Stimulated activated CD4-positive, alpha-beta T cell treated with anti-CD3 and anti-CD28 coated beads, Interleukin-4, amount 100 ng/mL, for 1 hour (primary cell): ENCODE results near the gene TRIM29.
A peak's percentile ranks its signal among the peaks of the same experiment; 100 is the strongest.
"Not testable (repeated sequence)": the region's sequence is repeated elsewhere in the genome, so short reads cannot be mapped to it uniquely, and the experiment has no call there.

Experiments used
- DNase-seq: peaks from one replicate; pipeline ENCODE4 v3.0.0-alpha.2; 2020

TRIM29 gene

DNA sequence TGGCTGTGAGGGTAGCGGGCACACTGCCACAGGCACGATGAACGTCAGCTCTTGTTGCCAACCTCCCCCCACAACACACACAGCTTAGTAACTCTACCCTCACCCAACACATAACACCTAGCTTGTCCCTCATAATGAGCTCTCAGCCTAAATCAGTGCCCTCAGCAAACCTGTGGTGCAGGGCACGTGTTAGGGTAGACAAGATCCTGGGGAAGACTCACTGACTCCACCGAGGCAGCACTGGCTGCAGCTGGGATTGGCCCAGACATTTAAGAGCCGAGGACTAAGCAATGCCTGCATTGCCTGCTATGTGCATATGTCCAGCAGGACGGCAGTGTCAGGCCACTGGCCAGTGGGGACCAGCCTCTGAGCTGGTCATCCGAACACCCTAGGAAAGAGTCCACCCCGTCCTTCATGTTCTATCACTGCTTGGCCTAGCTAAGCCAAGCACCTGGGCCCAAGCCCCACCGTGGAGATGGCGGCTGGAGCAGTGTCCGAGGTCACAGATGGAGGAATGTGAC is 32.9 kb upstream of the TRIM29 start:
- DNase-seq: no peak

GRCh38 chr11:120169981-120170698 is 32.2 kb upstream of the TRIM29 start:
- DNase-seq: no peak

DNA sequence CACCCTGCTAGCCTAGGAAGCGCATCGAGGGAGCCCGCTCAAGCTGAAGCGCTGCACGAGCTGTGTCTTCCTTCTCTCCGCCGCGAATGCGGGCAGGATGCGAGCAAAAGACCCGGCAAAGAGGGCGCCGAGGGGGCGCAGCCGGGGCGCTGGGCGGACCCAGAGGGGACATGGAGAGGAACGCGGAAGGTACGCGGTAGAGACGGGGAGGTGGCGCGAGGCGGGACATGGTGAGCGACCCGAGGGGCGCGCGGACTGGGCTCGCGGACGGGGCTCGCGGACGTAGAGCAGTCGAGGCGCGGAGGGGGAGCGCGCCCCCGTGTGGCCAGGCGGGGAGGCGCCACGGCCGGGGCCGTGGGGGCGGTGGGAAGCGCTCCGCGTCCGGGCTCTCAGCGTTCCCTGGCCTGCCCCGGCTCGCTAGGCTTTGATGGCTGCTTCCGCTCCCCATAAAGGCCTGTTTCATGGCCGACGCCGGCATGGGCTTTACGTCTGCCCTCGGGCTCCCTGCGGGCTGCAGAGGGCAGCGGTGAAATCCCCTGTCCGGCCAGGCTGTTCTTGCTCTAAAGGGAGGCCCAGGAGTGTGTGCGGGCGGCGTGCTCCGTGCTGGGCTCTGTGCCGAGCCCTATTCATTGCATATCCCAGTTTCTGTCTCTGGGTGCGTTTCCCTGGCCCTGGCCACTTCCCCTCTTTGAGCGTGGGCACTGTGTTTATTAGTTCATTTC is 31.2 kb upstream of the TRIM29 start:
- DNase-seq: peak; percentile 63

DNA sequence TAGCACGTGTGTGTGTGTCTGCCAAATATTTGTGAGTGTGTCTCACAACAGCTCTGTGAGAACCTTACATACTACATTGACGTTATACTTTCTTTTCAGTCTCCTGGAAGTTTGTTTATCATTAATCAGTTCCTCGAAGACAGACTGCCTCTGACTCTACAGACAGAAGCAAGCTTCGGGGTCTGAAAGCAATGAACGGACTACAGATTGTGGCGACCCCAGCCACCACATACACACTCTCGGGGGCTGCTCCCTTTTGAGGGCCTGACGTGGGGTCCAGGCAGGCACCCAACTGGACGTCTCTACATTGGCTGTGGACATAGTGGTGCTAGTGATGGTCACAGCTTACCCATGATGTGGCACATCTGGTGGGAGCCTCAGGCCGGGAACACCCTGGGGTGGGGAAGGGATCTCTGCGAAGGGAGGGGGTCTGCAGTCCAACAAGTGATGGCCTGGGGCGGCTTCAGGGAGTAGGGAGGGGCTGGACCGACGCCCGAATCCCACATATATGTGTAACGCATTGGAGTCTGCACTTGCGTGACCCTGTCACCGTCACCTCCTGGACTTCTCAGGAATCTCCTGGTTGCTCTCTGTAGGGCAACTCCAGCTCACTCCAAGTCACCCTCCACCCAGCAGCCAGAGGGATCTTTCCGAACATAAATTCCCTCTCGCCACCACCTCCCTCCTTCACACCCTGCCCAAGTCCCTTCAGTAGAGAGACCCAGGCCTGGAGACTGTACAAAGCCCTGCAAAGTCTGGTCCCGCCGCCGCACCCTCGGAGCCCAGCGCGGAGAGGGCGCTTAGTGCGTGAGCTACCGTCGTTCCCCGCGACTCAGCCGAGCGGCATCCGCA is 30.4 kb upstream of the TRIM29 start:
- no peak for DNase-seq

DNA sequence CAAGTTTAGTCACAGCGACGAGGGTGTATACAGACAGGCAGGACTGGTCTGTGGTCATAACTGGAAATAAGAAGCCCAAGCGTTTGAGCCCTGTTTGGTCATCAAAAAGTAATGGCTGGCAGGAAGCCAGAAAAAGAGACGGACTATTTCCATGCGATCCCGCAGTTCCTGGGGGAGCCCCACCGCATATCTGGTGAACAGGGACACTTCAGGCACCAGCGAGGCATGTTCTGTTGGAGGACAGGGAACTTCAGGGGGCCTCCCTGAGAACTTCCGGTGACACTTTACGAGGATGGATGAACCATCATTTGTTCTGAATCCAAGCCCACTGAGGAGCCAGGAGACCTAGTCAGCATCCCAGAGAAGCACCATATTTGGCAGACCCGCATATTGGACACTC is 29.7 kb upstream of the TRIM29 start:
- DNase-seq: no peak

DNA sequence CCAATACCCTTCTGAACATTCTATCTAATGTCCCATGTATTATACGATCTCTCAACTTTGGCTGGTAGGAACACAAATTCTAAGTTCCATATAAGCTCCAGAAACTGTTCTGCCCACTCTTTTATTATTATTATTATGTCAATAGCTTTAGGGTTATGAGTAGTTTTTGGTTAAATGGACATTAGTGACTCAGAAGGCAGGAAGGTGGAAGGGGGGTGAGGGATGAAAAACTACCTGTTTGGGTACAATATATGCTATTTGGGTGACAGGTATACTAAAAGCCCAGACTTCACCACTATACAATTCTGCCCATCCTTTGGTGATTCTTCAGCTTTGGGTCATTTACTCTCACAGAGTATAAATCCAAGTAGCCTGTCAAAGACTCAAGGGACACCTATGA is 22.5 kb upstream of the TRIM29 start:
- no peak for DNase-seq

DNA sequence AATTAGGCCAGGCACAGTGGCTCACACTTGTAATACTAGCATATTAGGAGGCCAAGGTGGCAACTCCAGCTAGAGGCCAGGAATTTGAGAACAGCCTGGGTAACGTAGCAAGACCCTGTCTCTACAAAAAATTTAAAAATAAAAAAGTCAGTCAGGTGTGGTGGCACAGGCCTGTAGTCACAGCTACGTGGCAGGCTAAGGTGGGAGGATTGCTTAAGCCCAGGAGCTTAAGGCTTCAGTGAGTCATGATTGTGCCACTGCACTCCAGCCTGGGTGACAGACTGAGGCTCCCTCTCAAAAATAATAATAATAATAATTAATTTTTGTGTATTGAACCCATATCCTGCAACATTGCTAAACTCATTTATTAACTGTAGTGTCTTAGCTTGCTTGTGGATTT is 15.3 kb upstream of the TRIM29 start:
- no peak for DNase-seq

DNA sequence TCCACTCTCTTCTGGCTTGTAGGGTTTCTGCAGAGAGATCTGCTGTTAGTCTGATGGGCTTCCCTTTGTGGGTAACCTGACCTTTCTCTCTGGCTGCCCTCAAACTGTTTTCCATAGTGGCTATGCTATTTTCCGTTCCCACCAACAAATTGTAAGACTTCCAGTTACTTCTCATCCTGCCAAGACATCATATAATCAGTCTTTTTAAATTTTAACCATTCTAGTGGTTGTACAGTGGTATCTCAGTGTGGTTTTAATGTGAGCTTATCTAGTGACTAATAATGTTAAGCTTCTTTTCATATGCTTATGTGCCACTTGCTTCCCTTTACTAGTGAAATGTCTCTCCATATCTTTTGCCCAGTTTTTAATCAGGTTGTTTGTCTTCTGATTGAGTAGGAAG is 13.6 kb upstream of the TRIM29 start:
- DNase-seq: no peak

DNA sequence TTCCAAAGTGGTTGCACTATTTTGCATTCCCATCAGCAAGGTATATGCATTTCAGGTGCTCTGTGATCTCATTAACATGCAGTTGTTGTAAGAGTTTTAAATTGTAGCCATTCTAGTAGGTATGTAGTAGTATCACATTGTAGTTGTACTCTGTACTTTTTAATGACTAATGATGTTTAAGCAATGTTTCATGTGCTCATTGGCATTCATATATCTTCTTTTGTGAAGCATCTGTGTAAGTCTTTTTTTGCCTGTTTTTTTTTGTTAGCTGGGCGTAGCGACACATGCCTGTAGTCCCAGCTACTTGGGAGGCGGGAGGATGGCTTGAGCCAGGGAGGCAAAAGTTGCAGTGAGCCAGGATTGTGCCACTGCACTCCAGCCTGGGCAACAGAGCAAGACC is 11.3 kb upstream of the TRIM29 start:
- no peak for DNase-seq

GRCh38 chr11:120147950-120148270 is 10.0 kb upstream of the TRIM29 start:
- DNase-seq: no peak

DNA sequence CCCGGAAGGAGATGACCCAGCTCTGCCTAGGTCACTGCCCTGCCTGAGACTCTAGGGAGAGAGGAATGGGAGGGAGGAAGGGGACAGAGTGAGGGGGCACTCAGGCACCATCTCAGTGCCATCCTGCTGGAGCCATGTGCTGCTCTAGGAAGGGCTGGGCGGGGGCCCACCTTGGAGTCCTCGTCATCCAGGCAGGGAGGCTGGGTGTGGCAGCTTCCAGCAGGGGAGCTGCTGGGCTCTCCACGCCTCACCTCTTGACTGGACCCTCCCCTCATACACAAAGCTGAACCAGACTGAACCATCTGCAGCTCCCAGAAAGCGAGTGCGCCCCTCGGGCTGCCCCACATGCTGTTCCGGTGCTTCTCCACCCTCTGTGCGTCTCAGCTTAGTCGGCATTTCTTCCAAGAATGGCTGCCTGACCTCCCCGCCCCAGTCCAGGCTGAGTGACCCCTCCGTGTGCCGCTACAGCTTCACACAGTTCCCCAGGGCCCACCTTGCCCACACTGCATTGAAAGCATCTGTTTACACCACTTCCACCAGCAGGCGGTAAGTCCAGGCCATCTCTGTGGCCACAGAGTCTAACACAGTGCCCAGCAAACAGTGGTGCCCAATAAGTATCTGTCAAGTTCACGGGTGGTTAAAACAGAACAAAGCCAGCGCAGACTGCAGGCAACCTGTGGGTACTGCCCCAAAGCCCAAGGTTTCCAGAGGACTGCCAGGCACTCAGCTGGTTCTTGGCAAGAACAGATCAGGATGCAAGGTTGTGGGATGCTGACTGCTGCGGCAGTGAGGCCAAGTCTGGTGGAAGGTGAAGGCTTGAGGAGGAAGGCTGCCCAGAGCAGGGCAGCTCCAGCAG is 9.4 kb upstream of the TRIM29 start:
- no peak for DNase-seq

DNA sequence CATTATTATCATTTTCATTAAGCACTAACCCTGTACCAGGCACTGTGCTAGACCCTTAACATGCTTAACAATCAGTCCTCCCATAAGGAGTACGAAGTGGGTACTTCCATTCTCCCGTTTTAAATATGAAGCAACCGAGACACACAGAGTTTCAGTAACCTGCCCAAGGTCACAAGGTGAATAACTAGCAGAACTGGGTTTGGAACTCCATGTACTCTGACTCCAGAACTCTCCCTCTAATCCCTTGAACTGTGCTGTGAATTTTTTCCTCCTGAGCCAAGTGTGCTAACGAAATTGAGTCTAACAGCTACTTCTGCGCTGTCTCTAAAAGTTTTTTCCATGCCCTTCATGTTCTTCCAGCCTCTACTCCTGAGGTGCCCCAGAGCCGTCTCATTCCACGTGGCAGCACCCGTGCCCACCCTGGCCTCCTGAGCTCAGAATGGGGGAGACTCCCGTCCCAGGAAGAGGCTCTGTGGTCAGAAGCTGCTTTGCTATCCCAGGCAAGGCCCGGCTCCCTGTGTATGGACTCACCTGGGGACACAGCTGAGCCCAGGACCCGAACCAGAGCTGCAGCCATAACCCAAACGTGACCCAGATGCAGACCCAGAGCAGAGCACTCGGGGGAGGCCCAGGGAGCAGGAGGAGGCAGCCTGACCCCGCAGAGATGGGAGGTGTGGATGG is 8.6 kb upstream of the TRIM29 start:
- DNase-seq: no peak

- no peak for DNase-seq
Observed at GRCh38 chr11:120144501-120144900, 6.6 kb upstream of the TRIM29 start.

DNA sequence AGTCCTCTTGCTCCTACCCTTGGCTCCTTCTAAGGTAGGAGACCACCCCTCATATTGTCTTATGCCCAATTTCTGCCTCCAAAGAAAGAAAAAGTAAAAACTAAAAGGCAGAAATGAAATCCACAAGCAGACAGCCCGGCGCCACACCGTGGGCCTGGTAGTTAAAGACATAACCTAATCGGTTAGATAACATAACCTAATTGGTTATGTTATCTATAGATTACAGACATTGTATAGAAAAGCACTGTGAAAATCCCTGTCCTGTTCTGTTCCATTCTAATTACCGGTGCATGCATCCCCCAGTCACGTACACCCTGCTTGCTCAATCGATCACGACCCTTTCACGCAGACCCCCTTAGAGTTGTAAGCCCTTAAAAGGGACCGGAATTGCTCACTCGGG is 5.6 kb upstream of the TRIM29 start:
- DNase-seq: not testable (repeated sequence)

DNA sequence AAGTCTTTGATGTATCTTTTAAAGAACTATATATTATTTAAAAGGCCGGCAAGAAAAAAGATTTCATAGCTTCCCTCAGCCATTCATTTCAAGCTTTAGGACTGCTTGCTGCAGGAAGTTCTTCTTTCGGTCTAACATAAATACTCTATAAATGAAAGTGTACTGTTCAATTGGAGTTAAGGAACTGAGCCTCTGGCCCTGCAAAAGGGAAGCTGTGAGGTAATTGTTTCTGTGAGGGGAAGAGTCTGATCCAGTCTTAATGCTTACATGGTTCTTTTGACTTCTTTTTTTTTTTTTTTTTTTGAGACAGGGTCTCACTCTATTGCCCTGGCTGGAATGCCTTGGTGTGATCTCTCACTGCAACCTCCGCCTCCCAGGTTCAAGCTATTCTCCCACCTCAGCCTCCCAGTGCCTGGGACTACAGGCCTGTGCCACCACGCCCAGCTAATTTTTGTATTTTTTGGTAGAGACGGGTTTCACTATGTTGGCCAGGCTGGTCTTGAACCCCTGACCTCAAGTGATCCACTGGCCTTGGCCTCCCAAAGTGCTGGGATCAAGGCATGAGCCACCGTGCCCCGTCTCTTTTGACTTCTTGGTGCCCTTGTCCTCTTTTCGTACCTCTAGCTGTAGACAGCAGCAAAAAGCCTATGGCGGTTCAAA is 4.7 kb upstream of the TRIM29 start:
- no peak for DNase-seq

- no peak for DNase-seq
Observed at GRCh38 chr11:120141768-120142423, 4.0 kb upstream of the TRIM29 start.

DNA sequence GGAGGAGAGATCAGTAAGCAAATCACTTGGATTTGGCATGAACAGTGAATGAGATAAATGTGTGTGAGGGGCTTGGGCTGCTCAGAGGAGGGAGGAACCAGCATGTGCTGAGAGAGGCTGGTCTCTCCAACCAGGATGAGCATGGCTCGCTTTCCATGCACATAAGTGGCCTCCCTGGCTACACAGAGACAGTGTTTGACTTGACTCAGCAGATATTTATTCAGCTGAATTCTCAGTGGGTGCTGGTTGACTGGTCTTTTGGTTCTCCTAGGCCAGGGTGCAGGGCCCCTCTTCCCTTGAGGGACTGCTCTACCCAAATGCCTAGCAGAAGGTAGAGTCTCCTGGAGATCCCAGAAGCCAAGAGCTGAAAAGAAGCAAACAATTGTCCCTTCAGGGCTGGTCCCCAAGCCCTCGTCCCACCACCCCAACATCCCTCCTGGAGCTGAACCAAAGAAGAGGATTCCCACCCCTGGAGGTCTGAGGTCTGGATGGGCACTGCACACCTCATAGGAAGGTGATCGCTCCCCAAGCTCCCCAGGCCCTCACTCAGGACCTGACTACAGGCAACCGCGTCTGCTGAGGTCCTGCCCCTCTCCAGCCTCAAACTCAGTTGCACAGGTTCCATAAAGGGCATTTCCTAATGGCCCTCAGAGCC is 3.3 kb upstream of the TRIM29 start:
- no peak for DNase-seq

- DNase-seq: no peak
Observed at GRCh38 chr11:120139316-120140069, 1.6 kb upstream of the TRIM29 start.

DNA sequence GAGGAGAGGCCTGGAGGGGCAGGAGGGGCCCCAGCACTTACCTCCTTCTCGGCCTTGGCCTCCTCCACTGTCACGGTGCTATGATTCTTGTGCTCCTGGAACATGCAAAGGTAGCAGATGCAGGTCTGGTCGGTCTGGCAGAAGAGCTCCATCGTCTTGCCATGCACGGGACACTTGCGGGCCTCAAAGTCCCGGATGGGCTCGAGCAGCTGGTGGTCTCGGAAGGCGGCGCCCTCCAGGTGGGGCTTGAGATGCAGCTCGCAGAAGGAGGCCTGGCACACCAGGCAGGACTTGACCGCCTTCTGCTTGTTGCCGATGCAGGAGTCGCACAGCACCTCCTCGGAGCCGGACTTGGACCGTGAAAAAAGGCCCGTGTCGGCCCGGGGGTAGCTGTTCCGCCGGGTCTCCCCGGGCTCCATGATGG is 714 bp downstream of the TRIM29 start:
- DNase-seq: no peak

- no peak for DNase-seq
Observed at GRCh38 chr11:120136356-120136755, 1.6 kb downstream of the TRIM29 start.
